ENCODE data around the gene SLC26A1. TPM values are rescaled to one million over a fixed set of nuclear protein-coding genes. Genes with fewer than 3 reads are reported as not detected.

The SLC26A1 gene
- total RNA-seq, 1 experiment from 2014 or later, result 1.8 TPM

DNA sequence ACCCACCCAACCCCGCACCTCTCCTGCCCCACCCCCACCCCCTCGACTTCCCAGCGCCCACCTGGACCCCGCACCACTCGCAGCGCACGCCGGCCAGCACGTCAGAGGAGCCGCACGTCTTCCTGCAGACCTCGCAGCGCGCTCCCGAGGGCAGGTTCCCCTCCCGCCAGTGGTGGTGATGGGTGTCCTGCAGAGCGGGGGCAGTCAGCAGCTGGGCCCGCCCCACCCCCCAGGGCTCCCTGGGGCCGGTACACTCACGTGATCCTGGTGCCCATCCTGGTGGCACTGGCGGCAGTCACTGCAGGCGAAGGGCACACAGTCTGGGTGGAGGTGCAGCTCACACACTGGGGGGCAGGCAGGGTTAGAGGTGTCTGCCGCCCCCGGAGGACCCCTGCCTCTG, 25.0 kb downstream of the SLC26A1 start:
- no peak for ATAC-seq
- ChIA-PET POLR2A (no interaction called here), CTCF (no interaction called here)
- Histone ChIP-seq H3K4me3 (ENCODE audit: low read depth in 2 of 2, low read length in 2 of 2) (no peak overlapping the region), H3K27me3 (ENCODE audit: control insufficient read depth, insufficient read depth, low read length) (no peaks in the 10 kb centered on the region), H3K9me3 (ENCODE audit: control insufficient read depth, insufficient read depth, low read depth, low read length) (no peaks in the 10 kb centered on the region), H3K27ac (ENCODE audit: low read length) (no peak overlapping the region), H3K4me1 (ENCODE audit: control insufficient read depth, insufficient read depth, low read length) (peaks cover 6% of the 10 kb centered on the region; the same call in 1 of the 2 replicates), H3K36me3 (ENCODE audit: control insufficient read depth, insufficient read depth, low read length) (no peaks in the 10 kb centered on the region)
- intact Hi-C loops (cut with micrococcal nuclease; ENCODE audit: unreplicated experiment), result no loop called here
- TF ChIP-seq, protein P1, sequence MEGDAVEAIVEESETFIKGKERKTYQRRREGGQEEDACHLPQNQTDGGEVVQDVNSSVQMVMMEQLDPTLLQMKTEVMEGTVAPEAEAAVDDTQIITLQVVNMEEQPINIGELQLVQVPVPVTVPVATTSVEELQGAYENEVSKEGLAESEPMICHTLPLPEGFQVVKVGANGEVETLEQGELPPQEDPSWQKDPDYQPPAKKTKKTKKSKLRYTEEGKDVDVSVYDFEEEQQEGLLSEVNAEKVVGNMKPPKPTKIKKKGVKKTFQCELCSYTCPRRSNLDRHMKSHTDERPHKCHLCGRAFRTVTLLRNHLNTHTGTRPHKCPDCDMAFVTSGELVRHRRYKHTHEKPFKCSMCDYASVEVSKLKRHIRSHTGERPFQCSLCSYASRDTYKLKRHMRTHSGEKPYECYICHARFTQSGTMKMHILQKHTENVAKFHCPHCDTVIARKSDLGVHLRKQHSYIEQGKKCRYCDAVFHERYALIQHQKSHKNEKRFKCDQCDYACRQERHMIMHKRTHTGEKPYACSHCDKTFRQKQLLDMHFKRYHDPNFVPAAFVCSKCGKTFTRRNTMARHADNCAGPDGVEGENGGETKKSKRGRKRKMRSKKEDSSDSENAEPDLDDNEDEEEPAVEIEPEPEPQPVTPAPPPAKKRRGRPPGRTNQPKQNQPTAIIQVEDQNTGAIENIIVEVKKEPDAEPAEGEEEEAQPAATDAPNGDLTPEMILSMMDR (IDR thresholded peaks at IDR 0.05), result no peak
- TF ChIP-seq, protein P2, sequence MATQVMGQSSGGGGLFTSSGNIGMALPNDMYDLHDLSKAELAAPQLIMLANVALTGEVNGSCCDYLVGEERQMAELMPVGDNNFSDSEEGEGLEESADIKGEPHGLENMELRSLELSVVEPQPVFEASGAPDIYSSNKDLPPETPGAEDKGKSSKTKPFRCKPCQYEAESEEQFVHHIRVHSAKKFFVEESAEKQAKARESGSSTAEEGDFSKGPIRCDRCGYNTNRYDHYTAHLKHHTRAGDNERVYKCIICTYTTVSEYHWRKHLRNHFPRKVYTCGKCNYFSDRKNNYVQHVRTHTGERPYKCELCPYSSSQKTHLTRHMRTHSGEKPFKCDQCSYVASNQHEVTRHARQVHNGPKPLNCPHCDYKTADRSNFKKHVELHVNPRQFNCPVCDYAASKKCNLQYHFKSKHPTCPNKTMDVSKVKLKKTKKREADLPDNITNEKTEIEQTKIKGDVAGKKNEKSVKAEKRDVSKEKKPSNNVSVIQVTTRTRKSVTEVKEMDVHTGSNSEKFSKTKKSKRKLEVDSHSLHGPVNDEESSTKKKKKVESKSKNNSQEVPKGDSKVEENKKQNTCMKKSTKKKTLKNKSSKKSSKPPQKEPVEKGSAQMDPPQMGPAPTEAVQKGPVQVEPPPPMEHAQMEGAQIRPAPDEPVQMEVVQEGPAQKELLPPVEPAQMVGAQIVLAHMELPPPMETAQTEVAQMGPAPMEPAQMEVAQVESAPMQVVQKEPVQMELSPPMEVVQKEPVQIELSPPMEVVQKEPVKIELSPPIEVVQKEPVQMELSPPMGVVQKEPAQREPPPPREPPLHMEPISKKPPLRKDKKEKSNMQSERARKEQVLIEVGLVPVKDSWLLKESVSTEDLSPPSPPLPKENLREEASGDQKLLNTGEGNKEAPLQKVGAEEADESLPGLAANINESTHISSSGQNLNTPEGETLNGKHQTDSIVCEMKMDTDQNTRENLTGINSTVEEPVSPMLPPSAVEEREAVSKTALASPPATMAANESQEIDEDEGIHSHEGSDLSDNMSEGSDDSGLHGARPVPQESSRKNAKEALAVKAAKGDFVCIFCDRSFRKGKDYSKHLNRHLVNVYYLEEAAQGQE (IDR thresholded peaks at IDR 0.05; ENCODE audit: insufficient read depth in 1 of 2, low read depth in 2 of 2, low read length in 1 of 2), result no peak
- TF ChIP-seq POLR2AphosphoS5 (IDR thresholded peaks at IDR 0.05; ENCODE audit: low read depth, low read length) (no peak), TCF7L2 (IDR thresholded peaks at IDR 0.05; ENCODE audit: low read depth, low read length) (no peak), SIN3A (IDR thresholded peaks at IDR 0.05; ENCODE audit: borderline replicate concordance, insufficient read depth, low read depth, low read length) (no peak)
- BruUV-seq (replicated peaks), result no TSS peak
- in situ Hi-C loops (cut with HindIII; ENCODE audit: low pct_unique_long_range_greater_than_20kb, low sequenced_read_pairs), result no loop called here
- no peak for DNase-seq (ENCODE audit: low read depth, low spot score)

DNA sequence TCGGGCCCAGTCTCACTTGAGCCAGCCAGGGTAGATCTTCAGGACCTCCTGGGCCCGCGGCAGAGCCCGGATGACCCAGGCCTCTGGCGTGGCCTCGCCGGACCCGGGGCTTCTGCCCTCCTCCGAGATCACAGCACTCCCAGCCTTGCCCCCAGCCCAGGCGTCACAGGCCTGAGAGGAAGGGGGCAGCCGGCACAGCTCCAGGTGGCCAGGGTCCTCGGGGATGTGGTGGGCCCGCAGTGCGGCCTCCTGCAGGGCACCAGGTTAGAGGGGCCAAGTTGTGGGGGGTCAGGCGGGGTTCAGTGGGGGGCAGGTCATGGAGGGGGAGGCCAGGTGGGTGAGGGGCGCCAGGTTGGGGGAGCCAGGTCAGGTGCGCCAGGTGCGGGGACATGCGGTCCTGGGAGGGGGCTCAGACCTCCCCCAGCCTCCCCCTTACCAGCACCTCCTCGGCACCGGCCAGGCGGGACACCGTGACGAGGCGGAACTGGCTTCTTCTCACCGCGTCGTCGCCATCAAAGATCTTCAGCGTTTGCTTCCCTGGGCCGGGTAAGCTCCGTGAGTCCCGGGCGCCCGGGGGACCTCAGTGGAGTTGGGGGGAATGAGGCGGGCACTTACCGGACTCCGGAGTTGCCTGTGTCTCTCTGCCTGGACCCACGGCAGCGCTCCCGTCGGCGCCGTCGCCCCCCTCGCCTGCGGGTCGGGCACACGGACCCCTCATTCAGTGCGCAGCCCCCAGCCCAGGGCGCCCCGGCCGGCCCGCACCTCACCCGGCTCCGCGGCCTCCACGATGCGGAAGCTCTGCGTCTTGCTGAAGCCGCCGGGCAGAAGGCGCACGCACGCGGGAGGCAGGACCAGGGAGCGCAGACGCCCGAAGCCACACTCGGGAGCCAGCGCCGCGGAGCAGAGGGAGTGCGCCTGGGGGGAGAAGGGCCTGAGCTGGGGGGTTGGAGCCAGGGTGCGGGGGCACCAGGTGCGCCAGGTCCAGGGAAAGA, 25.8 kb downstream of the SLC26A1 start:
- no peak for ATAC-seq
- Histone ChIP-seq H3K36me3 (ENCODE audit: control insufficient read depth, insufficient read depth, low read length) (no peaks in the 10 kb centered on the region), H3K9me3 (ENCODE audit: control insufficient read depth, insufficient read depth, low read depth, low read length) (no peaks in the 10 kb centered on the region), H3K27ac (ENCODE audit: low read length) (no peak overlapping the region), H3K4me1 (ENCODE audit: control insufficient read depth, insufficient read depth, low read length) (peaks cover 6% of the 10 kb centered on the region; the same call in 1 of the 2 replicates), H3K4me3 (ENCODE audit: low read depth in 2 of 2, low read length in 2 of 2) (no peak overlapping the region), H3K27me3 (ENCODE audit: control insufficient read depth, insufficient read depth, low read length) (no peaks in the 10 kb centered on the region)
- no TSS peak for BruUV-seq (replicated peaks)
- TF ChIP-seq POLR2AphosphoS5 (IDR thresholded peaks at IDR 0.05; ENCODE audit: low read depth, low read length) (no peak), SIN3A (IDR thresholded peaks at IDR 0.05; ENCODE audit: borderline replicate concordance, insufficient read depth, low read depth, low read length) (no peak), TCF7L2 (IDR thresholded peaks at IDR 0.05; ENCODE audit: low read depth, low read length) (no peak)
- TF ChIP-seq, protein P1 (IDR thresholded peaks at IDR 0.05), result no peak
- TF ChIP-seq, protein P2 (IDR thresholded peaks at IDR 0.05; ENCODE audit: insufficient read depth in 1 of 2, low read depth in 2 of 2, low read length in 1 of 2), result no peak
- CTCF ChIA-PET, result no interaction called here
- POLR2A ChIA-PET, result no interaction called here
- intact Hi-C loops (cut with micrococcal nuclease; ENCODE audit: unreplicated experiment), result no loop called here
- no peak for DNase-seq (ENCODE audit: low read depth, low spot score)
- in situ Hi-C loops (cut with HindIII; ENCODE audit: low pct_unique_long_range_greater_than_20kb, low sequenced_read_pairs), result no loop called here

Measured in Panc1 (cell line).